Measurements from ENCODE around the gene PPP6R3.

DNA sequence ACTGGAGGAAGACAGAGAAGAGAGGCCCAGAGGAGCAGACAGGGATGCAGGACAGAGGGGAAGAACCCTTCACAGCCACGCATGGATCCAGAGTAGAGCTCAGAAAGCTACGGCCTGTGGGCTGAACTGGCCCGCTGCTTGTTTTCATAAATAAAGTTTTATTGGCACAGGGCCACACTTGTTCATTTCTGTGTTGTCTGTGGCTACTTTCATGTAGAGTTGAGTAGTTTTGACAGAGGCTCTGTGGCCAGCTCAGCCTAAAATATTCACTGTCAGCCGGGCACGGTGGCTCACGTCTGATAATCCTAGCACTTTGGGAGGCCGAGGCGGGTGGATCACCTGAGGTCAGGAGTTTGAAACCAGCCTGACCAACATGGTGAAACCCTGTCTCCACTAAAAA is 197.5 kb downstream of the PPP6R3 start:
- TF ChIP-seq, protein P1, sequence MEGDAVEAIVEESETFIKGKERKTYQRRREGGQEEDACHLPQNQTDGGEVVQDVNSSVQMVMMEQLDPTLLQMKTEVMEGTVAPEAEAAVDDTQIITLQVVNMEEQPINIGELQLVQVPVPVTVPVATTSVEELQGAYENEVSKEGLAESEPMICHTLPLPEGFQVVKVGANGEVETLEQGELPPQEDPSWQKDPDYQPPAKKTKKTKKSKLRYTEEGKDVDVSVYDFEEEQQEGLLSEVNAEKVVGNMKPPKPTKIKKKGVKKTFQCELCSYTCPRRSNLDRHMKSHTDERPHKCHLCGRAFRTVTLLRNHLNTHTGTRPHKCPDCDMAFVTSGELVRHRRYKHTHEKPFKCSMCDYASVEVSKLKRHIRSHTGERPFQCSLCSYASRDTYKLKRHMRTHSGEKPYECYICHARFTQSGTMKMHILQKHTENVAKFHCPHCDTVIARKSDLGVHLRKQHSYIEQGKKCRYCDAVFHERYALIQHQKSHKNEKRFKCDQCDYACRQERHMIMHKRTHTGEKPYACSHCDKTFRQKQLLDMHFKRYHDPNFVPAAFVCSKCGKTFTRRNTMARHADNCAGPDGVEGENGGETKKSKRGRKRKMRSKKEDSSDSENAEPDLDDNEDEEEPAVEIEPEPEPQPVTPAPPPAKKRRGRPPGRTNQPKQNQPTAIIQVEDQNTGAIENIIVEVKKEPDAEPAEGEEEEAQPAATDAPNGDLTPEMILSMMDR (IDR thresholded peaks at IDR 0.05): no peak
- no peak for TF ChIP-seq POLR2A (IDR thresholded peaks at IDR 0.05)
